Activated CD4-positive, alpha-beta T cell treated with anti-CD3 and anti-CD28 coated beads, Interleukin-2, amount 50 U/mL, for 1 hour (primary cell): ENCODE results near the gene PIGQ.
"Not testable (repeated sequence)": the region's sequence is repeated elsewhere in the genome, so short reads cannot be mapped to it uniquely, and the experiment has no call there.

Experiments
- DNase-seq: peaks from one replicate; pipeline ENCODE4 v3.0.0-alpha.2; 2020

The PIGQ gene

GRCh38 chr16:588889-589657 is 19.3 kb downstream of the PIGQ start:
- DNase-seq, result peak; percentile 97

GRCh38 chr16:589658-590187 is 20.0 kb downstream of the PIGQ start, which contains the start of gene RAB40C:
RAB40C (plus strand) TSS chr16:590066; CDS start chr16:590292, 226 bp downstream.
- DNase-seq, result peak; percentile 99

- DNase-seq, result no peak
Measured at GRCh38 chr16:590188-590814, 20.5 kb downstream of the PIGQ start.

GRCh38 chr16:590815-591200 is 21.0 kb downstream of the PIGQ start:
- no peak for DNase-seq

GRCh38 chr16:591231-591630 is 21.5 kb downstream of the PIGQ start:
- no peak for DNase-seq

- DNase-seq, result no peak
Measured at GRCh38 chr16:591892-592517, 22.2 kb downstream of the PIGQ start.

GRCh38 chr16:592518-593306 is 22.9 kb downstream of the PIGQ start:
- DNase-seq, result no peak

- no peak for DNase-seq
Measured at GRCh38 chr16:593406-593805, 23.6 kb downstream of the PIGQ start.

GRCh38 chr16:593807-594206 is 24.0 kb downstream of the PIGQ start:
- no peak for DNase-seq

GRCh38 chr16:595094-595528 is 25.3 kb downstream of the PIGQ start:
- no peak for DNase-seq

GRCh38 chr16:595942-596735 is 26.4 kb downstream of the PIGQ start:
- no peak for DNase-seq

GRCh38 chr16:596736-597060 is 26.9 kb downstream of the PIGQ start:
- DNase-seq, result no peak

GRCh38 chr16:597655-598054 is 27.9 kb downstream of the PIGQ start:
- not testable (repeated sequence) for DNase-seq

GRCh38 chr16:598823-599739 is 29.3 kb downstream of the PIGQ start:
- no peak for DNase-seq

- DNase-seq, result no peak
Measured at GRCh38 chr16:600781-601180, 31.0 kb downstream of the PIGQ start.

- DNase-seq, result no peak
Measured at GRCh38 chr16:603933-604332, 34.2 kb downstream of the PIGQ start.

- DNase-seq, result no peak
Measured at GRCh38 chr16:606656-607307, 37.0 kb downstream of the PIGQ start.

GRCh38 chr16:608019-608418 is 38.3 kb downstream of the PIGQ start:
- DNase-seq, result no peak

- DNase-seq, result no peak
Measured at GRCh38 chr16:609316-609715, 39.5 kb downstream of the PIGQ start.

GRCh38 chr16:609984-610383 is 40.2 kb downstream of the PIGQ start:
- DNase-seq, result no peak
